ENCODE measurements around the gene GNPDA2.

Gene GNPDA2

DNA sequence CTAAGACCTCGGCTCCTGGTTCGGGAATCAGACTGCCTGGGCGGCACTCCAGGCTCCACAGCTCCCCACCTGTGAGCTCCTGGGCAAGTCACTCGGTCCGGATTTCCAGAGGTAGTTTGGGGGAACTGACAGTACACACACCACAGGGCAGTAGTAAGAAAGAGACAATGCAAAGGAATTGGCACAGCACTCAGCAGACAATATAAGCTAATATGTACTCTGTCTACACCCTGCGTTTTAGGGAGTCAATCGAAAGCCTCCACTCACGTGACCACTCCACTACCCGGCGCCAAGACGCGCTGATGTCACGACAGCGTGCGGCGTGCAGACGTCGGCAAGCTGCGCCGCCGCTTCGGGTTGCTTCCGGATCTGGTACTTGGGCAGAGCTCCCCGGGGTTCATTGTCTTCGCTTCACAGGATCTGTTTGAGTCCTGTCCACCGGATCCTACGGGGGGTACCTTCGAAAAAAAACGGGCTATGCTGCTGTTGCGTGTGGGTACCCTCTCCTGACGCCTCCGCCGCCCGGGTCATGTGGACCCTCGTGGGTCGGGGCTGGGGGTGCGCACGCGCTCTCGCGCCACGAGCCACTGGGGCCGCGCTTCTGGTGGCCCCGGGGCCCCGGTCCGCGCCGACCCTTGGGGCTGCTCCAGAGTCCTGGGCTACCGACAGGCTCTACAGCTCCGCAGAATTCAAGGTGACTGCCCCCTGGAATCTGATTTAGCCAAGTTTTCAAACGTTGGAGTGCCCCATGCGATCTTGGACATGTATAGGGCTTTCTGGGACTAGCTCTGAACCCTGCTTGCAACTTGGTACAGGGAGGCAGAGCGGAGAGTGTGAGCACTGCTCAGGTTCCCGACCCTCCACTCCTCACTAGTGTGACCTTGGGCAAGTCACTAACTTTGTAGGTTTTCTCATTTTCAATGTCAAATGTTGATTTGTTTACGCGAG, 48.0 kb downstream of the GNPDA2 start, which contains the start of gene GUF1:
TSS of gene GUF1 (plus strand) at position 327 of the 948 bp plus-strand sequence. CDS start at position 530, 203 bp downstream.
- in situ Hi-C loops (cut with HindIII; ENCODE audit: low pct_ligation_motif_present, low sequenced_read_pairs): no loop called here
- TF ChIP-seq CTCF (IDR thresholded peaks at IDR 0.05; ENCODE audit: low read depth, low read length, missing control alignments): no peak

DNA sequence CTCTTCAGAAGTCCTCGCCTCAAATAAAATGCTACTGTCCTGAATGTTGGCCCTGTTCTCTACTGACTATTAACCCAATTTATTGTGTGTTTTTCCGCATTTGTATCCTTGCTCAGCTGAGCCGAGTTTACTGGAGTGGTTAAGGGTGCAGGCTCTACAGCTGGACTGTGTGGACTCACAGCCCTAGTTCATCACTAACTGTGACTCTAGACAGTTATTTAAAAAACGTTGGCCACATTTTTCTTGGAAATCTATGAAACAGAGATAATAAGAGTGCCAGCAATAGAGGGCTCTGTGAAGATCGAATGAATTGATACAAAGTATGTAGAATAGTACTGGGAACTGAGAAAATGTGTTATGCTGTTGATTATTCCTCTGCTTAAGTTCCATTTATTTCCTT, 51.0 kb downstream of the GNPDA2 start:
- DNase-seq: no peak
- TF ChIP-seq CTCF (IDR thresholded peaks at IDR 0.05; ENCODE audit: low read depth, low read length, missing control alignments): no peak
- in situ Hi-C loops (cut with HindIII; ENCODE audit: low pct_ligation_motif_present, low sequenced_read_pairs): no loop called here
- H3K36me3 ChIP-seq (replicated peaks): no peaks in the 10 kb centered on the region
- H3K4me3 ChIP-seq (ENCODE audit: low read depth, low read length): no peak overlapping the region
- H3K27me3 ChIP-seq (replicated peaks): no peaks in the 10 kb centered on the region
- H3K27ac ChIP-seq: no peak overlapping the region

More for the DNA sequence above, 48.0 kb downstream of the GNPDA2 start, which contains the start of gene GUF1:
- H3K4me3 ChIP-seq (ENCODE audit: low read depth, low read length): peak within 1 kb of the TSS; percentile 88
- DNase-seq: peak; percentile 86
- no peaks in the 10 kb centered on the region for H3K27me3 ChIP-seq (replicated peaks)
- H3K36me3 ChIP-seq (replicated peaks): peaks cover 5% of the 10 kb centered on the region
- H3K27ac ChIP-seq: peak within 1 kb of the TSS; percentile 94

GRCh38 chr4:44674471-44674870, 51.9 kb downstream of the GNPDA2 start:
- Histone ChIP-seq H3K4me3 (ENCODE audit: low read depth, low read length) (no peak overlapping the region), H3K27ac (no peak overlapping the region), H3K36me3 (replicated peaks) (no peaks in the 10 kb centered on the region), H3K27me3 (replicated peaks) (no peaks in the 10 kb centered on the region)
- no peak for DNase-seq
- no peak for TF ChIP-seq CTCF (IDR thresholded peaks at IDR 0.05; ENCODE audit: low read depth, low read length, missing control alignments)
- in situ Hi-C loops (cut with HindIII; ENCODE audit: low pct_ligation_motif_present, low sequenced_read_pairs): no loop called here

- no peak for TF ChIP-seq CTCF (IDR thresholded peaks at IDR 0.05; ENCODE audit: low read depth, low read length, missing control alignments)
- in situ Hi-C loops (cut with HindIII; ENCODE audit: low pct_ligation_motif_present, low sequenced_read_pairs): no loop called here
- H3K27me3 ChIP-seq (replicated peaks): no peaks in the 10 kb centered on the region
- DNase-seq: no peak
- no peak overlapping the region for H3K27ac ChIP-seq
- no peaks in the 10 kb centered on the region for H3K36me3 ChIP-seq (replicated peaks)
- no peak overlapping the region for H3K4me3 ChIP-seq (ENCODE audit: low read depth, low read length)
These were observed 54.7 kb downstream of the GNPDA2 start for GRCh38 chr4:44671636-44672035.

DNA sequence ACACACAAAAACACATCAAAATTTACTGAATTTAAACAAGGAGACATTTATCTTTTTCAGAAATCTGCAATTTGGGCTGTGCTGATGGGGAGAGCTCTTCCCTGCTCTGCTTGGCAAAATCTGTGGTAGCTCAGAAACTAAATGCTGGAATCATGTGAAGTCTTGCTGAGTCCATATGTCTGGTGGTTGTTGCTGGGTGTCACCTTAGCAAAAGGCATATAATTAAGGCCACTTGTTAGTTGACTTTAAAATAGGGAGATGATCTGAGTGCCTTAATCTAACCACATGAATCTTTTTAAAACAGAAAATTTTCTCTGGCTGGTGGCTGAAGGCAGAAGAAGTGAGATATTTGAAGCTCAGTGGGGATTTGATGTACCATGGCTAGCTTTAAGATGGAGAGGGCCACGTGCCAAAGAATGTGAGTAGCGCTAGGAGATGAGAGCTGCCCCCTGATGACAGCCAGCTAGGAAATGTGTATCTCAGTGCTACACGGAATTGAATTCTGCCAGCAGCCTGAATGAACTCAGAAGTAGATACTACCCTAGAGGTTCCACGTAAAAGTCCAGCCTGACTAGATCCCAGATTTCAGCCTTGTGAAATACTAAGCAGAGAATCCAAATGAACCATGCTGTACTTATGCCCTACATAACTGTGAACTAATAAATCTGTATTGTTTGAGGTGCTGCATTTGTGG, 55.7 kb downstream of the GNPDA2 start:
- TF ChIP-seq CTCF (IDR thresholded peaks at IDR 0.05; ENCODE audit: low read depth, low read length, missing control alignments): no peak
- H3K36me3 ChIP-seq (replicated peaks): no peaks in the 10 kb centered on the region
- H3K27me3 ChIP-seq (replicated peaks): no peaks in the 10 kb centered on the region
- in situ Hi-C loops (cut with HindIII; ENCODE audit: low pct_ligation_motif_present, low sequenced_read_pairs): no loop called here
- H3K27ac ChIP-seq: no peak overlapping the region
- DNase-seq: no peak
- H3K4me3 ChIP-seq (ENCODE audit: low read depth, low read length): no peak overlapping the region

Measured in brain microvascular endothelial cell (primary cell).